Muscle layer of colon (tissue), 2 donors: ENCODE results near the gene NPAS3.

Source experiments
- H3K27ac ChIP-seq: one replicate; pipeline ENCODE4 v1.7.0; 2013; ENCODE audit warnings: low read depth, mild to moderate bottlenecking, low read length, moderate library complexity
- H3K27me3 ChIP-seq, 2 donors: one replicate each; pipeline ENCODE4 v1.7.0; 2013; ENCODE audit warnings: low read length in 2 of 2, mild to moderate bottlenecking in 2 of 2; ENCODE audit not compliant: insufficient read depth in 2 of 2, control insufficient read depth in 1 of 2
- H3K36me3 ChIP-seq: one replicate; pipeline ENCODE4 v1.7.0; 2013; ENCODE audit warnings: mild to moderate bottlenecking, low read length; ENCODE audit not compliant: insufficient read depth
- H3K4me1 ChIP-seq: one replicate; pipeline ENCODE4 v1.7.0; 2013; ENCODE audit warnings: mild to moderate bottlenecking, low read length; ENCODE audit not compliant: insufficient read depth
- H3K4me3 ChIP-seq, 2 donors: one replicate each; pipeline ENCODE4 v1.7.0; 2013; ENCODE audit warnings: low read length in 2 of 2, low read depth in 1 of 2, mild to moderate bottlenecking in 1 of 2, moderate library complexity in 1 of 2
- H3K9ac ChIP-seq: one replicate; pipeline ENCODE4 v1.7.0; 2013; ENCODE audit warnings: low read length
- H3K9me3 ChIP-seq: one replicate; pipeline ENCODE4 v1.7.0; 2013; ENCODE audit warnings: mild to moderate bottlenecking, low read length
- donor health status: abdominal sarcoma.
- donor health status: Adenocarcinoma of cecum.

Gene NPAS3

GRCh38 chr14:33134162-33134561, 195.5 kb downstream of the NPAS3 start:
- H3K27ac ChIP-seq = no peak overlapping the region
- no peak overlapping the region for H3K9ac ChIP-seq
- no peaks in the 10 kb centered on the region for H3K27me3 ChIP-seq
- no peaks in the 10 kb centered on the region for H3K4me1 ChIP-seq
- no peaks in the 10 kb centered on the region for H3K36me3 ChIP-seq
- no peak overlapping the region for H3K4me3 ChIP-seq
- H3K9me3 ChIP-seq = no peaks in the 10 kb centered on the region

- Histone ChIP-seq H3K27ac (no peak overlapping the region), H3K4me3 (no peak overlapping the region), H3K27me3 (no peaks in the 10 kb centered on the region), H3K9ac (no peak overlapping the region), H3K4me1 (no peaks in the 10 kb centered on the region), H3K36me3 (no peaks in the 10 kb centered on the region), H3K9me3 (no peaks in the 10 kb centered on the region)
Observed at GRCh38 chr14:33134975-33135374, 196.3 kb downstream of the NPAS3 start.

GRCh38 chr14:33150666-33151428, 212.2 kb downstream of the NPAS3 start:
- Histone ChIP-seq H3K27ac (no peak overlapping the region), H3K9ac (no peak overlapping the region), H3K4me3 (no peak overlapping the region), H3K9me3 (no peaks in the 10 kb centered on the region), H3K27me3 (no peaks in the 10 kb centered on the region), H3K36me3 (no peaks in the 10 kb centered on the region), H3K4me1 (no peaks in the 10 kb centered on the region)

- Histone ChIP-seq H3K9ac (no peak overlapping the region), H3K4me3 (no peak overlapping the region)
Observed at GRCh38 chr14:33163109-33163508, 224.4 kb downstream of the NPAS3 start.

GRCh38 chr14:33163600-33163999, 224.9 kb downstream of the NPAS3 start:
- no peak overlapping the region for H3K4me3 ChIP-seq
- no peaks in the 10 kb centered on the region for H3K4me1 ChIP-seq
- no peaks in the 10 kb centered on the region for H3K9me3 ChIP-seq
- no peaks in the 10 kb centered on the region for H3K36me3 ChIP-seq
- H3K27me3 ChIP-seq = no peaks in the 10 kb centered on the region
- H3K9ac ChIP-seq = no peak overlapping the region
- H3K27ac ChIP-seq = no peak overlapping the region

More at GRCh38 chr14:33163109-33163508, 224.4 kb downstream of the NPAS3 start:
- no peaks in the 10 kb centered on the region for H3K36me3 ChIP-seq
- no peaks in the 10 kb centered on the region for H3K27me3 ChIP-seq
- H3K9me3 ChIP-seq = no peaks in the 10 kb centered on the region
- H3K4me1 ChIP-seq = no peaks in the 10 kb centered on the region
- H3K27ac ChIP-seq = no peak overlapping the region

- H3K36me3 ChIP-seq = no peaks in the 10 kb centered on the region
- H3K9me3 ChIP-seq = no peaks in the 10 kb centered on the region
- H3K4me3 ChIP-seq = no peak overlapping the region
- H3K4me1 ChIP-seq = no peaks in the 10 kb centered on the region
- no peak overlapping the region for H3K9ac ChIP-seq
- no peaks in the 10 kb centered on the region for H3K27me3 ChIP-seq
- no peak overlapping the region for H3K27ac ChIP-seq
Observed at GRCh38 chr14:33165144-33165925, 226.7 kb downstream of the NPAS3 start.

- no peaks in the 10 kb centered on the region for H3K9me3 ChIP-seq
- no peaks in the 10 kb centered on the region for H3K27me3 ChIP-seq
- no peak overlapping the region for H3K9ac ChIP-seq
- no peak overlapping the region for H3K27ac ChIP-seq
- H3K4me1 ChIP-seq = no peaks in the 10 kb centered on the region
- H3K4me3 ChIP-seq = no peak overlapping the region
- no peaks in the 10 kb centered on the region for H3K36me3 ChIP-seq
Observed at GRCh38 chr14:33165926-33166289, 227.2 kb downstream of the NPAS3 start.

GRCh38 chr14:33175951-33176350, 237.3 kb downstream of the NPAS3 start:
- H3K27me3 ChIP-seq = no peaks in the 10 kb centered on the region
- H3K36me3 ChIP-seq = no peaks in the 10 kb centered on the region
- no peaks in the 10 kb centered on the region for H3K9me3 ChIP-seq
- no peaks in the 10 kb centered on the region for H3K4me1 ChIP-seq
- no peak overlapping the region for H3K27ac ChIP-seq
- no peak overlapping the region for H3K9ac ChIP-seq
- no peak overlapping the region for H3K4me3 ChIP-seq

- no peak overlapping the region for H3K9ac ChIP-seq
- H3K4me1 ChIP-seq = no peaks in the 10 kb centered on the region
- H3K4me3 ChIP-seq = no peak overlapping the region
- no peak overlapping the region for H3K27ac ChIP-seq
- H3K9me3 ChIP-seq = no peaks in the 10 kb centered on the region
- H3K27me3 ChIP-seq = no peaks in the 10 kb centered on the region
- no peaks in the 10 kb centered on the region for H3K36me3 ChIP-seq
Observed at GRCh38 chr14:33184587-33184986, 245.9 kb downstream of the NPAS3 start.

- Histone ChIP-seq H3K9me3 (no peaks in the 10 kb centered on the region), H3K9ac (no peak overlapping the region), H3K27me3 (no peaks in the 10 kb centered on the region), H3K27ac (no peak overlapping the region), H3K4me3 (no peak overlapping the region), H3K36me3 (no peaks in the 10 kb centered on the region), H3K4me1 (no peaks in the 10 kb centered on the region)
Observed at GRCh38 chr14:33186656-33187055, 248.0 kb downstream of the NPAS3 start.

- no peak overlapping the region for H3K4me3 ChIP-seq
- H3K4me1 ChIP-seq = no peaks in the 10 kb centered on the region
- H3K36me3 ChIP-seq = no peaks in the 10 kb centered on the region
- H3K9ac ChIP-seq = no peak overlapping the region
- no peak overlapping the region for H3K27ac ChIP-seq
- H3K27me3 ChIP-seq = no peaks in the 10 kb centered on the region
- no peaks in the 10 kb centered on the region for H3K9me3 ChIP-seq
Observed at GRCh38 chr14:33188880-33189279, 250.2 kb downstream of the NPAS3 start.
